Measurements from ENCODE around the gene RD3L.
"Not testable (repeated sequence)": the region's sequence is repeated elsewhere in the genome, so short reads cannot be mapped to it uniquely, and the experiment has no call there.

RD3L gene

DNA sequence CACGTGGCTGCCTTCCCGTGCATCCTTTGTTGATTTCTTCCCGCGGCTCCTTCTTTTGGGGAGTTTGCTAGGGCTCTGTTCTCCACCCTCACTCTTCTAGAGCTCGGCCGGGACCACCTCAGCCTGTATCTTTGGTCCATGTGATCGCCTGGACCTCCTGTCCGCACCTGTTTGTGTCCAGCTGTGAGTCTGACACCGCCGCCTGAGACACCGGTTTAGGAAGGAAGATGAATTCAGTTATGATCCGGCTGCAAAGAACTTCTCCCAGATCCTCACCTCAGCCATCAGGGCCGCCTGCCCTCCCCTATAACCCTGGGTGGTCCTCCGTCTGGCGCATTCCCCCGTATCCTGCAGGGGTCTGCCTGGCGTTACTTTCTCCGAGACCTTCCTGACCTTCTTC lies 14.8 kb downstream of the RD3L start:
- DNase-seq: no peak

DNA sequence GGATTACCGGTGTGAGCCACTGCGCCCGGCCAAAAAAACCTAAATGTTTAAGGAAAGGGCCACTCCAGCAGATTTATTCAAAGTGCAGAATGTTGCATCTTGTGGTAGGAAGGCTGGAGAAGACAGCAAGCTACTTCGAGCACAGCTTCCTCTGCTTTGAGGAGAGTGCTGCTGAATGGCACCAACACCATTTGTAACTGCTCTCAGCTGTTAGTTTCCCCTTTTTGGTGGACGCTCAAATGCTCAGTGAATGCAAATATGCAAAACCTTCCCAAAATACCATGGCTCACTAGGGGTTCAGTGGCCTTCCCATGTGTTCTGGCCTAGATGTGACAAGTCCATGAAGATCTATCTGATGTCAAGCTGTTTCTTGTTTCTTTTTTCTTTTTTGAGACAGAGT lies 17.0 kb downstream of the RD3L start:
- DNase-seq: no peak

DNA sequence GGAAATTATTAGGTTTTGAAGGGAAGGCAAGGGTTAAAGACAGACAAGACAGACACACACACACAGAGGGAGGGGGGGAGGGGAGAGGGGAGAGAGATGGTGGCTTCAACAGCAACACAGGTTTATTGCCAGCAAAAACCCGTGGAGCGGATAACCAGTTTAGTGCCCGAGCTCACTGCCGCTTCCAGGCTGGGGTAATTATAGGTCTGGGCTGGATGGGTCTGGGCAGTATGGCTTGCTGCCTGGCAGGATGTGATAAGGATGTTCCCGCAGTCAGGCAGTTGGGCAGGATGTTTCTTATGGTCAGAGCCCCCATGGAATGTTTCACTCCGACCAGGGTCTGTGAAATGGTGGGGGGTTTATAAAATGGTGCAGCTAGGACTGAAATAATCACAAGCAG lies 18.5 kb downstream of the RD3L start:
- peak in 1 of 2 experiments; percentile 31 for DNase-seq

DNA sequence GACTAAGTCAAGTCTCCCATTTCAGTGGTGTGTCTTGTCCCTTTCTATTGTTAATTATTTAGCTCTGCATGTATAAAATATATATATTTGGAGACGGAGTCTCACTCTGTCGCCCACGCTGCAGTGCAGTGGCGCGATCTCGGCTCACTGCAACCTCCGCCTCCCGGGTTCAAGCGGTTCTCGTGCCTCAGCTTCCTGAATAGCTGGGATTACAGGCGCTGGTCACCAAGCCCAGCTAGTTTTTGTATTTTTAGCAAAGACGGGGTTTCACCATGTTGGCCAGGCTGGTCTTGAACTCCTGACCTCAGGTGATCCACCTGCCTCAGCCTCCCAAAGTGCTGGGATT lies 20.5 kb downstream of the RD3L start:
- DNase-seq: not testable (repeated sequence)

DNA sequence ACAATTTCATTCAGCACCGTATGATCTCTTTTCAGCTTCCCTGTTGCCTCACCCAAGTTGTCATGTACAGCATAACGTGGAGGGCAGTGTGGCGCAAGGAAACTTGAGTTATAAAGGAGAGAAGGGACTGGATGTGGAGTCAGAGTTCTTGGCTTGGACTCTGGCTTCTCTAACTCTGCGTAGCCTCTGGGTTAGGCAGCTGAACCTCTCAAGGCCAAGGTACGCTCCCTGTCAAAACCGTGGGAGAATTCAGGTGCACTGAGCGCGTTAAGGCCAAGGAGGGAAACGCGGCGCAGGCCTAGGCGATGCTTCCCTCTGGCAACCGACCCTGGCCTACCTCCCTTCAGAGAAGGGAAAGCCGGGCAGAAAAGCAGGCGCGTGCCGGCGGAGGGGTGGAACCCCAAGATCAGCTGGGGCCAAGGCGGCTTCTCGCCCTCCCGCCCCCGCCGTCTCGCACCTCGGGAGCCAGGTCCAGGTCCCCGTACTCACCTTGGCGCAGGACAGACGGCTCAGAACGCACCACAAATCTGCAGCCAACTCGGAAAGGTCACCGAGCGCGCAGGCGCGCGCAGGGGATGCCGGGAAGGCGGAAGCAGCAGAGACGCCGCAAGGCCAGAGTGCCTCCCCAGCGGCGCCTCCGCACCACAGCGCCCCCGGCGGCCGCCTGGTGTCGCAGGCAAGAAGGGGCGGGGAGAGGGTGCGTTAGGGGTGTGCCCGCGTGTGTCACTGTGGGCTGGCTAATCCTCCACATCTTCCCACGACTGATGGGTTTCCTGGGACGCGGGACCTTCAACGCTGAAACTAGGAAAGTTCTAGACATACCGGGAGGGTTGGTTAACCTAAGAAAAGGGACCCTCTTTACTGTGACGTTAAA lies 21.1 kb downstream of the RD3L start:
- DNase-seq: peak; percentile 87 to 97

DNA sequence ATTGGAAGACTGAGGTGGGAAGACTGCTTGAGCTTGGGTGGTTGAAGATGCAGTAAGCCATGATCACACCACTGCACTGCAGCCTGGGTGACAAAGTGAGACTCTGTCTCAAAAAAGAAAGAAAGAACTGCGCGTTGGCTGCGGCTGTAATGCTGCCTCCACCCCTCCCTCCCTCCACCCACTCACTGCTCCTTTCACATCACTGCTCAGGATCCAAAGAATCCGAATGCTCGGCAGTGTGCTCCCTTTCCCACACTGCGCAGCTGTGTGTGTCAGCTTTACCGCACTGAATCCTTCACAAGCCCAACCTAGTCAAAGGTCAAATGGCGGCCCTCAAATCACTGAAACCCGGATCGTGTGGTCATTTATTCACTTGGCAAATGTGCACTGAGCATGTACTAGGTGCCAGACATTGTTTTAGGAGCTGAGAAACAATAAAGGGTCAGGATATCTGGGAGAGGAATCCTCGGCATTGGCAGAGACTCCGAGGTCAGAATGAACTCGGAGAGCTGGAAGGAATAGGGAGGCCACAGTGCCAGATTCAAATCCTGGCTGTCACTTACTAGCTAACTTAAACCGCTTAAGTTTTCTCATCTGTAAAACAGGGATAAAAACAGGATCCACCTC lies 25.6 kb downstream of the RD3L start:
- no peak for DNase-seq

DNA sequence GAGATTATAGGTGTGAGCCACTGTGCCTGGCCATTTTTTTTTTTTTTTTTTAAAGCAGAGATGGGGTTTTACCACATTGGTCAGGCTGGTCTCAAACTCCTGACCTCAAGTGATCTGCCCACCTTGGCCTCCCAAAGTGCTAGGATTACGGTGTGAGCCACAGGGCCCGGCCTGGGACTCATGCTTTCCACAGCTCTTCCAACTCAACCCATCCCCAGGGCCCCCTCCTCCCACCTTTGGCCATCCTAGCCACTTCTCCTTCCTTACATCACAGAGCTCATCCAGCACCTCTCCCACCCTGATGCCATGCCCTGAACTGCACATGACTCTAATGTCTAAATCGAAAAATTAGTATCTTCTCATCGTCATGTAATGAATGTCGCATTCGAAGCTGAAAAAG lies 26.7 kb downstream of the RD3L start:
- DNase-seq: no peak

DNA sequence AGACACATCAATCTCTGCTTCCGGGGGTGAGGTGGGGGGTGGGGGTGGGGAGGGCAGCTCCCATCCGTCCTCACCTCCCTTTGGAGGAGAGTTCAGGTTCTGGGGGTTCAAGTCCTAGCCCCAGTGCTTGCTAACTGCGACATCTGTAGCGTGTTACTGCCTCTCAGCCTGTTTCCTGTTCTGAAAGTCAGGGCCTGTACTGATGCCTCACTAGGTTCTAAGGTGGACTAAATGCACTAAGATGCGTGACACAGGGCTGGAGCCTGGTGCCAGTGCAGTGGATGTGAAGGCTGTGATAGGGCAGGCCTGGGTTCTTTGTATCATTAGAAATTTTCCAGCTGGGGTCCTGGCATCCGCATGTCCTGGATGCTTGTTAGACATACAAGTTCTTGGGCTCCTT lies 31.3 kb downstream of the RD3L start:
- DNase-seq: no peak

DNA sequence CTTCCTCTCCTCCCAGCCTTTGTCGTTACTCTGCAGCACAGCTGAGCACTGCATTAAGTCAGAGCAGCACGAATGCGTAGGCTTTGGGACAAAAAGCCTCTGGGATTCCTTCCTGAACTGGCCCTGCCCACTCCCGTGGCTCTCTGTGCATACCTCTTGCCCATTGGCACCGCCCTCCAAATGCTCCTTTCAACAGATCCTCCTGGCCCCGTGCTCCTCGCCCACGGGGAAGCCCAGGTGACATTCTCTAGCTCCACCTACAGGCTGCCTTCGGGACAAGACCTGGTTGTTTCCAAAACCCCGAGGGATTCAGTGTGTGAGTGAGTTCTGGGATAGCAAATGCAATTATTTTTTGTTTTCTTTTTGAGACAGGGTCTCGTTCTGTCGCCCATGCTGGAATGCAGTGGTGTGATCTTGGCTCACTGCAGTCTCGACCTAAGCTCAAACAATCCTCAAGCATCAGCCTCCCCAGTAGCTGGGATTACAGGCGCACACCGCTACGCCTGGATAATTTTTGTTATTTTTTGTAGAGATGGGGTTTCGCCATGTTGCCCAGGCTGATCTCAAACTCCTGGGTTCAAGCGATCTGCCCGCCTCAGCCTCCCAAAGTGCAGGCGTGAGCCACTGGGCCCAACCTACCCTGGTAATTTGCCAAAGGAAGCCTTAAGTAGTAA lies 31.9 kb downstream of the RD3L start:
- peak; percentile 69 to 82 for DNase-seq

DNA sequence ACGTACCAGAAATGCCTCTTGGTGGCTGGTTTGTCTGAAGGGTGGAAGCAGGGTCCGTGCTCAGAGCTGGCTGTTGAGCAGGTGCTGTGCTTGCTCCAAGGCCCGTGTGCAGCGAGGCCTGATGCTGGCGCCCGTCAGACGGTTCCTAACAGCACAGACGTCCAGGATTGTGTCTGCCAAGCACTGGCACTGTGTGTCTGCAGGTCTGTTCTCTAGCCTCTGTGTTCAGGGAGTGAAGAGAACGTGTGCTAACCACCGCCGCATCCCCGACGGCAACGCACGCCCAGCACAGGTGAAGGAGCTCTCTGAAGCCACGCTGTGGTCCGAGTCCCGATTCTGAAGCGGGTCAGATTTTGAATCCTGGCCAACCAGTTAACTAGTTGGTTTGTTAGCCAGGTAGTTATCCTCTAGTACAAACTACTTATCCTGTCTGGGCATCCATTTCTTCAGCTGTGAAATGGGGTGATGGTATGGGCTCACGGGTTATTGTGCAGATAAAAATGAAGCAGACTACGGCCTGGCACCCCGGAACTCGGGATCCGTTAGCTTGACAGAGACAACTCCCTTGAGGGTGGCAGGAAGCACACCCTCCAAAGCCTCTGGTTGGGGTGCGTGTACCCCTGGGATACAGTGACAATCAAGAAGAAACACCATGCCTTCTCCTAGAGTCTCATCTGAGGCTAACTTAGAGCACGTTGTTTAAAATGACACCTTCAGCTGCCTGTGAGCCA lies 32.6 kb downstream of the RD3L start:
- DNase-seq: peak in 1 of 2 experiments; percentile 24

DNA sequence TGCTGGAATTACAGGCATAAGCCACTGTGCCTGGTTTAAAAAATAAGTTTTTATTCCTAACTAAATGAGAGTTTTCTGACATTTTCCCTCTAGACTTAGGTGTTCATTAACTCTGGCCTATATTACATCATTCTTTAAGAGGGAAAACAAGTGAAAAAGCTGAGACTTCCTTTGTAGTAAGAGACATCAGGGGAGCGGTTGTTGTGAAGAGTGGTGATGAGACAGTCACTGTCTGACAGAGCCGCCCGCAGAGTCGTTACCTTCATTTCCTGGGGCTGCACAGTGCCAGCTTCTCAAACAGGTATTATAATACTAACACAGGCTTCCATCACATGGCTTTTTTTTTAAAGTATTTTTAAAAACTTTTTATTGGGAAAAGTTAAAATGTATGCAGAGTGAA lies 33.7 kb downstream of the RD3L start:
- no peak for DNase-seq

DNA sequence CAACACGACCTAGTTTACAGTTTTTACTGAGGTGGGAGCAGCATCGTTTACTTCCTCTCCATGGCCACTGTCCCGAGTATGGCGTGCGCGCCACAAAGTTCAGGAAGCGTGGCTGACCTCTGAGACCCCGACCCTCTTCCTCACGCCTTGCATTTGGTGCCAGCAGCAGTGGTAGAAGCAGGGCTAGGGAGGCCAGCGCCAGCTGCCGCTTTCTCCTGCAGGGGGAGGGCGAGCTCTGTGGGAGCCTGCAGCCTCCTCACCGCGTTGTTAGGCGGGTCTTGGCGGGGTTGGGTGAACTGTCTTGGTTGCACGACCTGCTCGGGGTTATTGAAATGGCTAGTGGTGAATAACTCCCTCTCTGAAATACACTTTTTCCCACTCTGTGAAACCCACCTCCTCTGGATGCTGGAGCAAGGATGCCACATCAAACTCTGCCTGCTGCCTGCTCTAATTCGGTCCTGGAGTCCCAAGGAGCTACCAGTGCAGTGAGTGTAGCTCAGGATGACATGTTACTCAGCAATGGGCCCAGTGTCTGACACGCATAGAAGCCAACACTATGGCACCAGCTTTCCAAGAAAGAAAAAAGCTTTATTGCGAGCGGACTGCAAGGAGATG lies 36.4 kb downstream of the RD3L start:
- no peak for DNase-seq

DNA sequence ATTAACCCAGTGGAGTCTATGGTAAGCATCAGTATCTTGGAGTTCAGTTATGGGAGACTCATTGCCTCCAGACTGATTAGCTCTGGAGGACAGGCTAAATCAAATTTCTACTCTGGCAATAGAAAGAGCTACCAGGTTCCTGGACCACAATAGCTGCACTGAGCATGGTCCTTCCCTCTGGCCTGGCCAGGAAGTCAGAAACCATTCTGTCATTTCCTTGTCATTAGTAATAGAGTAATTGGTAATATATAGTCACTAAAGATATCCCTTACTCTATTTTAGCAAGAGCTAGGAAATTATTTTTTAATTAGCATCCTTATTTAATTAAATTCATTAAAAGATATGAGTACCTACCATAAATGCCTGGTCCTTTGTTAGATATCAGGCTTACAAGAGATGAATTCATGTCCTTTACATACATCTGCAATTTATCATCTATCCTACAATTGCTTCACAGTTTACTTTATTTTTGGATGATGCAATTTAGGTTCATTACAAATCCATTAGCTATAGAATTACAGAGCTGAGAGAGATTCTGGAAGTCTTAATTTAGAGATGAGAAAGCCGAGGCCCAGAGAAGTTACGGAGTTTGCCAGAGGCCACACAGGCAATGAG lies 37.7 kb downstream of the RD3L start:
- no peak for DNase-seq

DNA sequence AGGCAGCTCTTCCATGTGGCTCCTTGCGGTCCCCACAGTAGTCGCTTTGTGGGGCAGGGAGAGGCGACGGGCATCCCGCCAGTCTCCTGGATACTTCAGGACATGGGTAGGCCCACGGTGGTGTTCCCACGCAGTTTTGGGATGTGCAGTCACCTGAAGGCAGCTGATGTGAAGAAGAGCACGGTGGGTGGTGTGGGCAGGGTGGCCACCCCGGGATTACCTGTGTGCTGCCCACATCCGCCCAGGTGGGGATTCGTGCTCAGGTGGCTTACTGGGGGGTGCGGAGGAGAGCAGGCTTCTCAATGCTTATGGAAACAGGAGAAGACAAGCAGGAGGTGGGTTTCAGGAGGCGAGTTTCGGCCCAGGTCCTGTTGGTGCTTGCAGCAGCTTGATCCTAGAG lies 42.5 kb downstream of the RD3L start:
- DNase-seq: no peak

DNA sequence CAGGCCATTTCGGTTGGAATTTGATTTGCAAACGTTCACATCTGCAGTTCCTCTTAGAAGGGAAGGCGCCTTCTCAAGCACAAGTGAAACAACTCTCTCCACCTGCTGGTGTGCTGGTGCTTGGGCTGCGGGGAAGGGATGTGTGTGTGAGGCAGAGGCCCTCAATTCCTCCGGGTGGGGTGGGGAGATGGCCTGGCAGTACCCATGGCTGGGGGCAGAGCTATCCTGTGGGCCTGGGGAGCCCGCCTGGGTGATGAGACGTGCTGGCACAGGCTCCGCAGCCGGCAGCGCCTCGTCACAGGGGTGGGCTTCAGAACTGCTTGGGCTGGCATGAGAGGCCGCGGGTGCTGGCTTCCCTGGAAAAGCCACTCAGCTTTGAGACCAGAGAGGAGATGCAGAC lies 43.0 kb downstream of the RD3L start:
- no peak for DNase-seq

DNA sequence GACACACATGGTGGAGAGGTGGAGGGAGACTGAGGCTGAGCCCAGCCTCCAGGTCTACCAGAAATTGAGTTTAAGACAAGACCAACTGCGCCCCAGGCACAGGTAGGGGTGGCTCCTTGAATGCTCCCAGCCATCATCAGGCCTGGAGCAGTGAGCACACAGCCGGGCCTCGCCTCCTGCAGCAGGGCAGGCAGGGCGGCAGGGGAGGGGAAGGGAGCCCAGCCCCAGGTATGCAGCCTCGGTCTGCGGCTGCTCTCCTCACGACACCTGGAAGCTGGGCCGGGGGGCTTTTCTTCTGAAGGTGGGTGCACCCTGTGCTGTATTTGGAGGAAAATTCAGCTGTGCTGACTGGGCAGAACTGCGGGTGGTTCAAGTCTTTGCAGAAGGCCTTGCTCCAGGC lies 43.6 kb downstream of the RD3L start:
- no peak for DNase-seq

DNA sequence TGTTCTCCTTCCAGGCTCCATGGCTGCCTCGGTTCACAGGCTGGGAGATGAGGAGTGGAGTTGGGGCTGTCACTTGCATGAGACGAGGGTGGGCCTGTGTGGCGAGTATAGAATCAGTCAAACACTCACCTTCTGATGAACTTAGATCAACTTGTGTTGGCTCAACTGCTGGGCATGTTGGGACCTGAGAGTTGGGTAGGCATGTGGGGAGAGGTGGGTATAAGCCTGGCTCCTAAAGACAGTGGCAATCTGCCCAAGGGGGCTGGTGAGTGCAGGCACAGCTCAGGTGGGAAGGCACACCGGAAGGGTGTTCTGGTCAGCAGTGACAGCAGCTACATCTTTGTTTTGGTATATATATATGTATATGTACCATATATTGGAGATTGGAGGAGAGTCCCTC lies 44.1 kb downstream of the RD3L start:
- no peak for DNase-seq

DNA sequence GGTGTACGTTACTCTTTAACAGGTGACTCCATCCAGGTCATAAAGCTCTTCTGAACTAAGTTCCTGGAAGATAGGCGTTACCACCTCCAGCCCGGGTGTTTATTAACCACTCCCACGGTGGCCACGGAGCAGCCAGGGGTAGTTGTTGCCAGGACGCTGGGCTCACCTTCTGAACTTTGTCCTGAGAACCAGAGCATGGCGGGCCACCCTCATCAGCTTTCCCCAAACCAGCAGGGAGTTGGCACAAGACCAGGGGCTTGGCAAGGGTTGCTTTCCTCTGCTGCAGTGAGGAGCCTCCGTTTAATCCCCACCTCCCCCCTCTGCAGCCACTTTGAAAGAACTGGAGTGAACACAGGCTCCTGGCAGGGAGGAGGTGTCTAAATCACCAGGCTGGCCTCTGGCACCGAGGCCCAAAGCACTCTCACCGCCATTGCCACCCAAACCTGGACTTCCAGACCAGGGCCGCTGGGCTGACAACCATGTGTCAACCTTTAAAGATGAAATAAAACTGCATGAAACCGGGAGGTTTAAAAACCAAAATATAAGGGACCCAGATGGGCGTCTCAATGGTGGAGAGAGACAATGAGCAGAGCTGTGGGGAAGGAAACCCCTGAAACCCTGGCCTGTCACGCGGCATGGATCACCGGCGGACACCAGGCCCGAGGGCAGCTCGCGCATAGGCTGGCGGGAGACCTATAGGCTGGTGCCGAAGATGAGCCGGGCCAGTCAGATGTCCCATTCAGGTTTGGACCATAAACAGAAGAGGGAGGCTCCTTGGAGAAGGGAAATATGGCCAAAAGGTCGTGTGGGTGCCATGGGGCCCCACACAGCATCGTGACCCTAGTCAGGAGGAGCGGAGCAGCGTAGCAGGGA lies 45.0 kb downstream of the RD3L start:
- DNase-seq: peak; percentile 46 to 74

DNA sequence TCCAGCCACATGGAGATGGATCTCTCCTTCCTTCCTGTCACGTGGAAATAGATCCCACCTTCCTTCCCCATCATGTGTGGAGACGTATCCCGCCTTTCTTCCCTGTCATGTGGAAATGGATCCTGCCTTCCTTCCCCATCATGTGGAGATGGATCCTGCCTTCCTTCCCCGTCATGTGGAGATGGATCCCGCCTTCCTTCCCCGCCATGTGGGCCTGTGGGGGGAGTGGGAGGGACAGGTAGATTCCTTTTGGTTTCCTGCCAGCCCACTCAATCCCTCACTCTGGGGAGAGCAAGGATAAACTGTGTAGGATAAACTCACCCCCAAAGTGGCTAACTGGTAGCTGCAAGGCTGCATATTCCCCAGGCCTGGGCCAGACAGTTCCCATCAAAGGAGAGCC lies 45.8 kb downstream of the RD3L start:
- no peak for DNase-seq

DNA sequence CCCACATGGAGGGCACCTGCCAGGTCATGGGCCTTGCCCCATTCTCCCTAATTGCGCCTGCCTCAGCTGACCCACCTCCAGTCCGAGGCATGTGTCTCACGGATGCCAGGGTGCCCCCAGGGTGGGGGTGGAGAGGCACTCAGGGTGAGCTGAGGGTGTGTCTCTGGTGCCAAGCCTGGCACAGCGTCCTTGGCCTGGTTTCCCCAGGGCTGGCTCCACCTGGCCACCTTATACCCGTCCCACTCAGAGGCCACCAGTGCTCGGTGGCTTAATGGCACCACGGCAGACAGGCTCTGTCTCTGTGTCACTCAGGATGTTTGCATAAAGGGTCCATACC lies 47.6 kb downstream of the RD3L start:
- no peak for DNase-seq

DNA sequence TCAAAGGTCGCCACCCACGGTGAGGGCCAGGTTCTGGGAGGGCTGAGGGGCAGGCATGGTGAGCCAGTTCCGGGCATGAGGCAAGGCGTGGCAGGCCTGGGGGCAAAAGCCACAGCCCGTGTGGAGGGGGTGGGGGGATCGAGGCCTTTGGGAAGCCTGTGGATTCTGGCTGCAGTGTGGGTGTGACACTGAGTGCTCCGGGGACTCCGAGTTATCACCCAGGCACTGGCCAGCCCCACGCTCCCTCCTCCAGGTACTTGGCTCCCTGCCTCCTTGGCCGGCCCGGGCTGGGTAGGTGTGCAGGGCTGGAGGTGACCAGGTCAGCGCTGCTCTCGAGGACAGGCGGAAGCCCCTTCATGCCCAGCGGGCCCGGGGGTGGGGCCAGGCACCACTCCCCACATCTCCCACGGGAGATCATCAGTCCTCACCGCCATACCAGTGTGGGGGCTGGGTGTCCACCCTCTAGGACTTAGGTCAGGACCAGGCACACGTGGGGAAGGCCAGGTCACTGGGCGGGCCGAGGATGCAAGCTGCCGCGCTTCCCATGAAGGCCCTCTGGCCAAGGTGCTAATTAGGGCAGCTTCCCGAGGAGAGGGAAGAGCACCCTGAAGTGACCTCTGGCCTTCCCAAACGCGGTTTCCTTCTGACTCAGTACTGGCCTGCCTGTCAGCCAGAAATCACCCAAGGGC lies 48.2 kb downstream of the RD3L start:
- no peak for DNase-seq

Data from NCI-H446 (cell line).